Neural progenitor cell (in vitro differentiated cells): Measurements from ENCODE around the gene LIPT1.

Source experiments
- EZH2 ChIP-seq: fragments of 200-600 bp; sonication (generic); IDR thresholded peaks from 2 replicates; pipeline ENCODE4 v1.6.1; 2017; ENCODE audit warnings: antibody characterized with exemption, mild to moderate bottlenecking, moderate library complexity
- EZH2phosphoT487 ChIP-seq: fragments of 200-600 bp; sonication (generic); IDR thresholded peaks from 2 replicates; pipeline ENCODE4 v1.6.1; 2017; ENCODE audit warnings: antibody characterized with exemption
- TF ChIP-seq, protein P1 (sequence below): fragments of 200-600 bp; sonication (generic); IDR thresholded peaks from 2 replicates; pipeline ENCODE4 v1.5.1; 2017; ENCODE audit warnings: antibody characterized with exemption, mild to moderate bottlenecking

GRCh38 chr2:99169534-99169933 is 14.8 kb downstream of the LIPT1 start:
- TF ChIP-seq, protein P1, sequence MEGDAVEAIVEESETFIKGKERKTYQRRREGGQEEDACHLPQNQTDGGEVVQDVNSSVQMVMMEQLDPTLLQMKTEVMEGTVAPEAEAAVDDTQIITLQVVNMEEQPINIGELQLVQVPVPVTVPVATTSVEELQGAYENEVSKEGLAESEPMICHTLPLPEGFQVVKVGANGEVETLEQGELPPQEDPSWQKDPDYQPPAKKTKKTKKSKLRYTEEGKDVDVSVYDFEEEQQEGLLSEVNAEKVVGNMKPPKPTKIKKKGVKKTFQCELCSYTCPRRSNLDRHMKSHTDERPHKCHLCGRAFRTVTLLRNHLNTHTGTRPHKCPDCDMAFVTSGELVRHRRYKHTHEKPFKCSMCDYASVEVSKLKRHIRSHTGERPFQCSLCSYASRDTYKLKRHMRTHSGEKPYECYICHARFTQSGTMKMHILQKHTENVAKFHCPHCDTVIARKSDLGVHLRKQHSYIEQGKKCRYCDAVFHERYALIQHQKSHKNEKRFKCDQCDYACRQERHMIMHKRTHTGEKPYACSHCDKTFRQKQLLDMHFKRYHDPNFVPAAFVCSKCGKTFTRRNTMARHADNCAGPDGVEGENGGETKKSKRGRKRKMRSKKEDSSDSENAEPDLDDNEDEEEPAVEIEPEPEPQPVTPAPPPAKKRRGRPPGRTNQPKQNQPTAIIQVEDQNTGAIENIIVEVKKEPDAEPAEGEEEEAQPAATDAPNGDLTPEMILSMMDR, result no peak
- TF ChIP-seq EZH2 (no peak), EZH2phosphoT487 (no peak)
